GM12892 (cell line): Measurements from ENCODE around the gene P2RX6.
"Not testable (repeated sequence)": the region's sequence is repeated elsewhere in the genome, so short reads cannot be mapped to it uniquely, and the experiment has no call there.

Experiments
- DNase-seq: peaks from one replicate; pipeline ENCODE4 v3.0.0; 2011; ENCODE audit not compliant: insufficient read length
- FAIRE-seq: peaks from 2 replicates; lab custom pipeline; 2011; peaks lifted over from hg19 to GRCh38; lab: Jason Lieb, UNC
- POLR2A ChIP-seq: IDR thresholded peaks from 2 replicates; pipeline ENCODE4 v1.6.1; 2011; ENCODE audit warnings: low read depth, low read length, control low read depth
- POLR2AphosphoS5 ChIP-seq: IDR thresholded peaks from 2 replicates; pipeline ENCODE4 v1.6.1; 2011; ENCODE audit warnings: low read depth, low read length, control low read depth
- TAF1 ChIP-seq: IDR thresholded peaks from 2 replicates; pipeline ENCODE4 v1.6.1; 2011; ENCODE audit warnings: low read depth, mild to moderate bottlenecking, control low read depth, low read length, borderline replicate concordance

P2RX6 gene

GRCh38 chr22:20998411-20999336 is 16.3 kb upstream of the P2RX6 start:
- DNase-seq (no peak), FAIRE-seq (no peak)
- TF ChIP-seq POLR2AphosphoS5 (no peak), POLR2A (peak; percentile 17)

- DNase-seq, result no peak
- TF ChIP-seq POLR2AphosphoS5, result no peak
- no peak for TF ChIP-seq TAF1
- TF ChIP-seq POLR2A, result no peak; the same call in 1 of the 2 replicates
- FAIRE-seq, result no peak
Measured at GRCh38 chr22:20999350-21000206, 15.4 kb upstream of the P2RX6 start.

GRCh38 chr22:21000207-21000986 is 14.6 kb upstream of the P2RX6 start:
- FAIRE-seq (peak; percentile 9), DNase-seq (no peak)
- TF ChIP-seq TAF1 (no peak), POLR2AphosphoS5 (no peak), POLR2A (no peak; the same call in none of the 2 replicates)

- FAIRE-seq, result peak; percentile 9
Measured at GRCh38 chr22:21000987-21001600, 13.9 kb upstream of the P2RX6 start.

GRCh38 chr22:21001601-21002325 is 13.2 kb upstream of the P2RX6 start, which contains the start of gene THAP7:
Gene THAP7, minus strand, starts transcription at chr22:21002118. Its CDS starts 207 bp downstream, at chr22:21001911.
- peak; percentile 97 for DNase-seq
- TF ChIP-seq TAF1 (peak; percentile 91), POLR2AphosphoS5 (peak; percentile 93), POLR2A (peak; percentile 90; the same call in 1 of the 2 replicates)
- FAIRE-seq, result peak; percentile 100

More at GRCh38 chr22:21000987-21001600, 13.9 kb upstream of the P2RX6 start:
- no peak for DNase-seq
- TF ChIP-seq TAF1, result no peak

GRCh38 chr22:21003782-21004181 is 11.2 kb upstream of the P2RX6 start:
- FAIRE-seq, result no peak
- DNase-seq, result no peak
- TF ChIP-seq TAF1, result no peak
- TF ChIP-seq POLR2AphosphoS5, result no peak

- not testable (repeated sequence) for FAIRE-seq, DNase-seq
Measured at GRCh38 chr22:21009208-21009607, 5.8 kb upstream of the P2RX6 start.

- FAIRE-seq (peak; percentile 5), DNase-seq (no peak)
- TF ChIP-seq TAF1 (no peak), POLR2A (no peak), POLR2AphosphoS5 (no peak)
Measured at GRCh38 chr22:21009638-21010425, 5.1 kb upstream of the P2RX6 start.

- DNase-seq (no peak), FAIRE-seq (no peak)
- no peak for TF ChIP-seq POLR2AphosphoS5
- no peak for TF ChIP-seq TAF1
- TF ChIP-seq POLR2A, result no peak
Measured at GRCh38 chr22:21010426-21011113, 4.4 kb upstream of the P2RX6 start.
